LoVo (cell line): ENCODE results near the gene DBT.
A peak's percentile ranks its signal among the peaks of the same experiment; 100 is the strongest.
"Not testable (repeated sequence)": the region's sequence is repeated elsewhere in the genome, so short reads cannot be mapped to it uniquely, and the experiment has no call there.

Experiments used
- DNase-seq: peaks from one replicate; pipeline ENCODE4 v3.0.0-alpha.2; 2016; ENCODE audit warnings: low spot score

The DBT gene

GRCh38 chr1:100249537-100250257 is at the start of gene DBT:
Gene DBT (minus strand): TSS chr1:100249834. CDS start chr1:100249820, 14 bp downstream.
- DNase-seq: peak; percentile 92

- DNase-seq: no peak
Observed at GRCh38 chr1:100298512-100298911, 48.9 kb upstream of the DBT start.

- DNase-seq: not testable (repeated sequence)
Observed at GRCh38 chr1:100296997-100297396, 47.4 kb upstream of the DBT start.

GRCh38 chr1:100296140-100296539 is 46.5 kb upstream of the DBT start:
- DNase-seq: no peak

GRCh38 chr1:100292711-100293110 is 43.1 kb upstream of the DBT start:
- no peak for DNase-seq

GRCh38 chr1:100290291-100290690 is 40.7 kb upstream of the DBT start:
- no peak for DNase-seq

- no peak for DNase-seq
Observed at GRCh38 chr1:100287162-100287561, 37.5 kb upstream of the DBT start.

- DNase-seq: no peak
Observed at GRCh38 chr1:100284591-100284990, 35.0 kb upstream of the DBT start.

GRCh38 chr1:100279954-100280682 is 30.5 kb upstream of the DBT start:
- DNase-seq: no peak

GRCh38 chr1:100279358-100279923 is 29.8 kb upstream of the DBT start:
- no peak for DNase-seq

- DNase-seq: no peak
Observed at GRCh38 chr1:100277866-100278265, 28.2 kb upstream of the DBT start.

GRCh38 chr1:100268202-100268601 is 18.6 kb upstream of the DBT start:
- DNase-seq: no peak

- DNase-seq: no peak
Observed at GRCh38 chr1:100267284-100267683, 17.6 kb upstream of the DBT start.

GRCh38 chr1:100266741-100267140 is 17.1 kb upstream of the DBT start:
- DNase-seq: peak; percentile 21

GRCh38 chr1:100265931-100266740 is 16.5 kb upstream of the DBT start, which contains the start of gene RTCA:
Gene RTCA (plus strand): TSS chr1:100266216. CDS start chr1:100266376, 160 bp downstream.
- peak; percentile 96 for DNase-seq

- DNase-seq: no peak
Observed at GRCh38 chr1:100265562-100265930, 15.9 kb upstream of the DBT start.

- DNase-seq: not testable (repeated sequence)
Observed at GRCh38 chr1:100264081-100264480, 14.4 kb upstream of the DBT start.

- DNase-seq: no peak
Observed at GRCh38 chr1:100261686-100262085, 12.1 kb upstream of the DBT start.

- DNase-seq: not testable (repeated sequence)
Observed at GRCh38 chr1:100258427-100258826, 8.8 kb upstream of the DBT start.

GRCh38 chr1:100256273-100256672 is 6.6 kb upstream of the DBT start:
- DNase-seq: not testable (repeated sequence)

GRCh38 chr1:100253552-100253951 is 3.9 kb upstream of the DBT start:
- no peak for DNase-seq

- DNase-seq: no peak
Observed at GRCh38 chr1:100252901-100253300, 3.3 kb upstream of the DBT start.
